Activated CD8-positive, alpha-beta memory T cell treated with anti-CD3 and anti-CD28 coated beads, Interleukin-2, amount 50 U/mL, for 1 hour (primary cell): ENCODE data around the gene GREB1.

Source experiments
- DNase-seq: peaks from one replicate; pipeline ENCODE4 v3.0.0-alpha.2; 2020; ENCODE audit errors: extremely low read depth

The GREB1 gene

DNA sequence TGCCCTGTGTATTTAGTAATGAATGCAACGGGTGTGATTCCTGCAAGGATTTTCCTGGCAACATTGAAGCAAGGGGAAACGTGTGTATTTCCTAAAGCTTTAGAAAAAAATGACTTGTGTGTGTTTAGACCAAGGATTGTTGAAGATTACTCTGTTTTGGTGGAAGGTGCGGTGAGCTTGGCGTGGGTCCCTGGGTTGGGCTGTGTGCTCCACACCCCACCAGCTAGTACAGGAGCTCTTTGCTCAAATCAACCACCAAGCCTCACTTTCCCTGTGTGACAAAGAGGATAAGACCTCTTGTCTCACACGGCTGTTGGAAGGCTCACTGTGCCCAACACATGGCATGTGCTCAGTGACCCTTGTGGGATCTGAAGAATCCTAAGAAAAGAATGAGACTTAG lies 21.4 kb upstream of the GREB1 start:
- DNase-seq, result no peak

- no peak for DNase-seq
Measured at GRCh38 chr2:11513319-11513718, 20.5 kb upstream of the GREB1 start.

- DNase-seq, result no peak
Measured at GRCh38 chr2:11514081-11514730, 19.6 kb upstream of the GREB1 start.

DNA sequence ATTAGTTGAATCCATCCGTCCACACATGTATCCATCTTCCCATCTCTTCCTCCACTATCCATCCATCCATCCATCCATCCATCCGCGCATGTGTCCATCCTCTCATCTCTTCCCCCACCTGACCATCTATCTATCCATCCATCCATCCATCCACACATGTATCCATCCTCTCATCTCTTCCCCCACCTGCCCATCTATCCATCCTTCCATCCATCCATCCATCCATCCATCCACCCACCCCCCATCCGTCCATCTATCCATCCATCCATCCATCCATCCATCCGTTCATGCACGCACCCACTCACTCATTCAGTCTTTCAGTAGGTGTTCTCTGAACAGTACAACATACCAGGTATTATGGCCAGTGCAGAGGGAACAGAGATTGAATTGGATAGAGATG lies 18.9 kb upstream of the GREB1 start:
- DNase-seq, result no peak

- no peak for DNase-seq
Measured at GRCh38 chr2:11515490-11515981, 18.3 kb upstream of the GREB1 start.

- DNase-seq, result no peak
Measured at GRCh38 chr2:11516984-11517648, 16.7 kb upstream of the GREB1 start.

GRCh38 chr2:11517906-11518305 lies 15.9 kb upstream of the GREB1 start:
- DNase-seq, result no peak

DNA sequence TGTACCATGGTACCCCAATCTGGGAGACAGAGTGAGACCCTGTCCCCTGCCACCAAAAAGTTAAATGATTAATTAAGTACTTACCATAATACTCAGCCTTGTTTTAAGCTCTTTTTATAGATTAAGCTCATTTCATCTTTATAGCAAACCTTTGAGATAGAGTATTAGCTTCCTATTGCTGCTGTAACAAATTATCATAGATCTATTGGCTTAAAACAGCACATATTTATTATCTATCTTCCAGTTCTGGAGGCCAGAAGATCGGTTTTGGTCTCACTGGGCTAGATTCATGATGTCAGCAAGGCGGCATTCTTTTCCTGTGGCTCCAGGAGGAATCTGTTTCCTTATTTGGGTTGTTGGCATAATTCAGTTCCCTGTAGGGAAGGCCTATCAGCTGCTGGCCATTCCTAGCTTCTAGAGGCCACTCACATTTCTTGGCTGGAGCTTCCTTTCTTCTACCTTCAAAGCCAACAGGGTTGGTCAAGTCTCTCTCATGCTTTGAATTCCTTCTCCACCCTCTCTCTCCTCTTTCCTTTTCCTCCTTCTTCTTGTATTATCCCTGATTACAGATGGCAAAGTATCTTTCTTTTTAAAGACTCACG lies 13.7 kb upstream of the GREB1 start:
- DNase-seq, result no peak

- no peak for DNase-seq
Measured at GRCh38 chr2:11521775-11522174, 12.1 kb upstream of the GREB1 start.

GRCh38 chr2:11524470-11524869 lies 9.4 kb upstream of the GREB1 start:
- no peak for DNase-seq

GRCh38 chr2:11525762-11526161 lies 8.1 kb upstream of the GREB1 start:
- DNase-seq, result no peak

DNA sequence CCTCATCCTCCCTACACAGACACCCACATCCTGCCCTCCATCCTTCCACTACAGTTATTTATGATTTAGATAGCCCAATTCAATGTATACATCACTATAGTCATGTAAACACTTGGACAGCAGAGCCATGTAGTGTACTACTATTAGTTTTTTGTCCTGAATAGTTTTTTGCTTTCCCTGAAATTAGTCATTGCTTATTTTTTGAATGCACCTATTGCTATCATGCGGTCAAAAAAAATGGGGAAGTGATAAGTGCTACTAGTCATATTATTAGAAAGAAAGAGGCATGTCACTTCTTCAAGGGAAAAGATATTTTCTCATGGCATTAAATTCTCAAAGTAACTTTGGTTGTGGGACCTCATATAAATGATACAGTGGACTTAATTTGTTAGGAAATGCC lies 6.8 kb upstream of the GREB1 start:
- DNase-seq, result no peak

DNA sequence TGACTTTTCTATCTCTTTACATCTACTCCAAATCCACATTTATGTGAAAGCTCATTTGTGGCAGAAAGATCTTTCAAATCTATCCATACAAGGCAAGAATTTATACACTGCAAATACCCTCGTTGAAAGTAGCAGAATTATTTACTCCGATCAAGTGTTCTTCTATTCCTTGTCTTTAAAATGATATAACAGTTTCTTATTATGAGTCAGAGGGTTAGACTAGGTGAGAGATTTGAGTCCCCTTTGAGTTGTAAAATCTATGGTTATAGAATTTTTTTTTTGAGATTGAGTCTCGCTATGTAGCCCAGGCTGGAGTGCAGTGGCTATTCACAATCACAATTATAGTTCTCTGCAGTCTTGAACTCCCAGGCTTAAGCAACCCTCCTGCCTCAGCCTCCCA lies 5.6 kb upstream of the GREB1 start:
- no peak for DNase-seq

DNA sequence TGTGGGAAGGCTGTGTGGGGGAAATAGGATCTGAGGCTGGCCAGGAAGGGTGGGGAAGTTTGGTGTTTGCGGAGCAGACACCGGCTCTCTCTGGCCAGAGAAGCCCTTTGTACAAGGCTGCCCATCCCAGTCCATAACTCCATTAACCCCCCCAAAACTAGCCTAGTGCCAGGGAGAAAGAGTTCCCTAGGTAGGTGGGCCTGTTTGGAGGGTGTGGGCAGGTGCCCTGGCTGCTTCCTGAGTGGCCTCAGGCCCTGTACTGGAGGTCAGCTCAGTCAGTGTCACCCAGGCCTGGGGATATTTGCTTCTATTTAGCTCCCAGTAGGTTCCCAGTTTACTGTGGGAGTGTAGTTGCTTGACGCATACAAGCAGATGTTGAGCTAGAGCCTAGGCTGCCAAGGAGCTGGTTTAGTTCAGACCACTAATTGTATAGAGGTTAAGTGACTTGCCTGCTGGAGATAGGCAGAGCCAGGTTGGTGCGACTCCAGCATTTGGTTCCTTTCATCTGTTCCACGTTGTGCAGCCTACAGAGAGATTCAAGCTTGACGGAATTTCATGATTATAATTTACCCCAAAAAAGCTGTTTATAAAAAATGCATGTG lies 2.9 kb upstream of the GREB1 start:
- no peak for DNase-seq

GRCh38 chr2:11532416-11533055 lies 1.3 kb upstream of the GREB1 start:
- DNase-seq, result no peak

GRCh38 chr2:11534071-11534745 lies 363 bp downstream of the GREB1 start:
- DNase-seq, result no peak

GRCh38 chr2:11534746-11535484 lies 1.1 kb downstream of the GREB1 start:
- no peak for DNase-seq

DNA sequence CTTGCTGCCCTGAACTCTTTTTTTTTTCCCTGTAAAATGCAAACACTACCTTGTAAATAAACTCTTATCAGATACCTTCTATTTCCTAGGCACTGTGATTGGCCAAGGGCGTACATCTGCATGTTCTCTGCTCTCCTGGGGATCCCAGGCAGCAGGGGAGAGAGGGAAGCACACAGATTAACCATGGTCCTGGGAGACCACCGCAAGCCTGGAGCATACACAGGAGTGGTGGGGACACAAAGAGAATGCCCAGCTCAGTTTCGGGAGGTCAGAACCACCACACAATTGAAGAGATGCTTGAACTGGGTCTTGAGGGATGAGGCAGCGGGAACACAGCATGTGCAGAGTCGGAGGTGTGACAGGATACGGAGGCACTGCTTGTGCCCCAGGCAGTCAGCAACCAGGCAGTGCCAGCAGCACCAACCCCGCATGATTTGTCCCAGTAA lies 2.1 kb downstream of the GREB1 start:
- DNase-seq, result no peak

DNA sequence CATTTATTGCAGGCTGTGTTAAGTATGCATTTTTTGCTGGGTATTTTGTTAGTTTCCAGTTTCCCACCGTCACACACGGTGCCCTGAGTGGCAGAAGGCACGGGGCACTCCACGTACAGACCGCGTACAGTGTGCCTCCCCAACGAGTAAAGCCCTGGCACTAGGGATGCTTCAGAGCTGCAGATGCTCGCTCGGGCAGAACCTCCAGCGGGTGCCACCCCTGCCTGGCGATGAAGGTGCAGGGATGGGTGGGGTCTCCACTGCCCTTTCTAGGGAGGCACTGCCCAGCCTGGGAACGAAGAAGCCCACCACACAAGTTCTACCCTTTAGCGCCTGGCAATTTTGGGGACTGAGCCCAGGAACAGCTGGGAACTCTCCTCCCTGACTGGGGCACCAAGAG lies 4.1 kb downstream of the GREB1 start:
- DNase-seq, result no peak

DNA sequence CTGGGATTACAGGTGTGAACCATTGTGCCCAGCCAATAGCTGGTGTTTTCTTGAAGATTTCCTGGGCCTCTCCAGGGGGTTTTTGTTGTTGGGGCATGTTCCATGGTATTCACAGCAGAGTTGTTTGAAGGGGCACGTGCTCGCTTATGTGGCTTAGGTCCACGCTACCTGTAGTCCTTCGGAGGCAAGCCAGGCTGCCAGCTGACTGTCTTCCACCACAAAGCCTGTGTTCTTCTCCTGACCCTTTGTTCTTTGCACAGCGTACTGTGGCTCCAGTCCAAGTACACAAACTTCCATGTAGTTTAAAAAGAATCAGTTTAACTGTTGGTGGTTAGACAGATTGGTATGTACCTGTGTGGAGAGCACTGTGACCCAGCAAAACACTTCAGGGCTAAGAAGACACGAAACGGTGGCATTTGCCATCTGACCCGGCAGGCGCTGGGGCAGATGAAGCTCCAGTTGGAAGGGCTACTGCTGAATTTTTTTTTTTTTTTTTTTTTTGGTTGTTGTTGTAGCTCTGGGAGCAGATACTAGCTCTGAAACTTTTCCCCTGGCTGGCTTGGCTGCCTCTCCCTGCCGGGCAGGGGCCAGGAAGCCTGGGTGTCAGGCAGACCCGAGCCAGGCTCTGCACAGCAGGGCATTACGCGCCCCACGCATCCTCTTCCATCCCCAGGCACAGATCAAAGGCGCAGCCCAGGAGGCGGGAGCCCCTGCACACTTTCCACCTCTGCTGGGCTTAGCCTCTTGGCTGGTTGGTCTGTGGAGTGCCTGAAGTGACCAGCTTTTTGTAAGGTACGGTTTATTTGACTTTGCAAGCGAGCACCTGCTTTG lies 5.7 kb downstream of the GREB1 start:
- DNase-seq, result no peak
